Activated CD4-positive, alpha-beta T cell treated with anti-CD3 and anti-CD28 coated beads for 24 hours (primary cell): ENCODE measurements around the gene NLRC5.

Source experiments
- DNase-seq, 2 donors: peaks; one replicate each; pipeline ENCODE4 v3.0.0-alpha.2; 2020; ENCODE audit warnings: low read depth in 2 of 2

Gene NLRC5

GRCh38 chr16:57123974-57124674, 134.8 kb downstream of the NLRC5 start:
- DNase-seq = no peak

- DNase-seq = no peak
These were observed 136.0 kb downstream of the NLRC5 start for GRCh38 chr16:57125376-57125775.

- no peak for DNase-seq
These were observed 136.6 kb downstream of the NLRC5 start for GRCh38 chr16:57125969-57126368.

GRCh38 chr16:57126411-57126810, 137.1 kb downstream of the NLRC5 start:
- no peak for DNase-seq

GRCh38 chr16:57127037-57127763, 137.8 kb downstream of the NLRC5 start:
- no peak for DNase-seq

- no peak for DNase-seq
These were observed 138.5 kb downstream of the NLRC5 start for GRCh38 chr16:57127836-57128235.

- DNase-seq = no peak
These were observed 139.5 kb downstream of the NLRC5 start for GRCh38 chr16:57128771-57129389.

GRCh38 chr16:57130950-57131321, 141.6 kb downstream of the NLRC5 start:
- DNase-seq = no peak

- no peak for DNase-seq
These were observed 142.1 kb downstream of the NLRC5 start for GRCh38 chr16:57131351-57131970.

- no peak for DNase-seq
These were observed 143.1 kb downstream of the NLRC5 start for GRCh38 chr16:57132470-57132869.

- no peak for DNase-seq
These were observed 143.7 kb downstream of the NLRC5 start for GRCh38 chr16:57133031-57133430.
